ENCODE results near the gene IL24.

Gene IL24

DNA sequence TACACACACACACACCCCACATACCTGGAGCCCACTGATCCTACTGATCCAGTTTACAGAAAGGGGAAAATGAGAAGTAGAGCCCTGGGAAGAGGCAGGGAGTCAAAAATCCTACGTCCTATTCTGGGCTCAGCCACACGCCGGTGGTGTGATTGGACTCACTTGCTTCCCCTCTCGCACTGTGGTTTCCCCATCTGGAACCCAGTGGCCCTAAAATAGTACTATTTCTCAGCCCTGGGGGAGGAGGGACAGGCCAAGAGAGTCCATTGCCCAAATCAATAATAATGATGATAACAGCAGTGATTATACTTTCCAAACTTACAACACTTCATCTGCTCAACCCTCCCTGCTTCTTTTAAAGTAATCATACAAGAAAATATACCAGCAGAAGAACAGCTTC lies 52.0 kb downstream of the IL24 start:
- DNase-seq (ENCODE audit: low spot score), result no peak
- TF ChIP-seq CTCF (IDR thresholded peaks at IDR 0.05; ENCODE audit: extremely low read depth, missing control alignments), result no peak

- no peak for DNase-seq (ENCODE audit: low spot score)
- TF ChIP-seq CTCF (IDR thresholded peaks at IDR 0.05; ENCODE audit: extremely low read depth, missing control alignments), result no peak
These were observed 52.4 kb downstream of the IL24 start for GRCh38 chr1:206949641-206950040.

DNA sequence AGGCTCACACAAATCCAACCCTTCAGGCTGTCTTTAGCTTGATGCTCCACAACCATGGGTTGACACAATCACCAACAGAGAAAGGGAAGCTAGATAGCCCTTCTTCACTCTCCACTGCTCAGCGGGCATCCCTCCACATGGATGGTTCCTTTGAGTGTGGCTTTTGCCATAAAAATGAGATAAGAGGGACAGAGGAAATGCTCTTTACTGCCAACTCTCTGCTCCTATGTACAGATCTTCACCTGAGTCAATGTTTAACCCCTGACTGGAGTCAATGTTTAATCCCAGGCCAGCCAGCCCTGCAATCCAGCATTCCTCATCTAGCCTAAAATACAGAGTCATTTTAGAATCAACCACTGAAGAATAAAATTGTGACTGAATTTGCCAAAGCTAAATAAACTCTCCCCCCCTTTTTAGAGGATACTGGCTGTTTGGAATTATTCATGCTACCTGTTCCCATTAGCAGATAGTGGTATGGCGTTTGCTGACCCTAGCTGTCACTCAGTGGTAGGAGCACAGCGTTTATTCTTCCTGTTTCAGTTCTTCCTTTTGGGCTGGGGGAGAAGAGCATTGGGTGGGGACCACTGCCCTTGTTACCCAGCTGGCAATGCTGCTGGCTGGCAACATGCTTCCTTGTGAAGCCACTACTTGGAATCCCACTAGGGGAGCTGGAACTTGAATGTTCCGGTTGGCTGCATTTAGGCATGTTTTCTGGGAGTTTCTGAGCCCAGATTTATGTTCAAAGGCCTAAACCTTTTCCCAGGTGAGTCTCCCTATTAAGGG lies 54.3 kb downstream of the IL24 start:
- TF ChIP-seq CTCF (IDR thresholded peaks at IDR 0.05; ENCODE audit: extremely low read depth, missing control alignments), result no peak
- DNase-seq (ENCODE audit: low spot score), result no peak

DNA sequence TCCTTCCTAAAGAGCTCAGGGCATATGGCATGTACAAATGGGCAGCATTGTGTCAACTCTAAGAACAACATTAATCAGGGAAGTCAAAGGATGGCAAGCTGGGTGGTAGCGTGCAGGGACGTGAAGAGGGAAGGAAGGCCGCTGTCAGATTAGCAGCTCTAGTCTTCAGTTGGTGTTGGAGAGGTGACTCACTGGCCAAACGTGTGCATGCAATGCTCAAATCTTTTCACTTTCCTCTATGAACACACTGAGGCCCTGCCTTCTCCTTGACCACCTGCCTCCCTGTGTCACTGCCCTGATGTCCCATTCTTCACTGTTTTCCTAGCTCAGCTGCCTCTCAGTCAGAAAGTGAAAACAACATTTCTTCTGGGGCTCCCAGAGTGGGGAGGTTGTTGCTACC lies 54.9 kb downstream of the IL24 start:
- TF ChIP-seq CTCF (IDR thresholded peaks at IDR 0.05; ENCODE audit: extremely low read depth, missing control alignments), result no peak
- no peak for DNase-seq (ENCODE audit: low spot score)

DNA sequence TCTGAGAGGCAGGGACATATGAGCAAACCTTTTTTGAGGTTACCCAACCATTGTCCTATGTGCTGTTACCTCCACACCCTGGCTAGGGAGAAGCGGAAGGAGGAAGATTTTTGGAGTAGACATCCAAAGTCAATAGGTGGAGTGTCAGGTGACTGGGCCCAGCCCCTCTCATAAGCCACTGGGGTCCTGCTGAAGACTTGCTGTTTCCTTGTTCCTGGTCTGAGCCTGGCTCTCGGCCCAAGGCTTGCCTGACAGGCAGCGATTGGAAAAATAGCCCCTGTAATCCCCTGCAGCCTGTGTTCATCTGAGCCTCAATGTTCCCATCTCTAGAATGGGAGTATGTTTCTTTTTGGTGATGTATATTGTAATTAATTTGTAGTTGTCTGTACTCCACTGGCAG lies 55.9 kb downstream of the IL24 start:
- no peak for TF ChIP-seq CTCF (IDR thresholded peaks at IDR 0.05; ENCODE audit: extremely low read depth, missing control alignments)
- no peak for DNase-seq (ENCODE audit: low spot score)

GRCh38 chr1:206953626-206954025 lies 56.4 kb downstream of the IL24 start:
- DNase-seq (ENCODE audit: low spot score), result no peak
- no peak for TF ChIP-seq CTCF (IDR thresholded peaks at IDR 0.05; ENCODE audit: extremely low read depth, missing control alignments)
